ENCODE measurements around the gene KMT2A. TPM values are rescaled to one million over a fixed set of nuclear protein-coding genes. Genes with fewer than 3 reads are reported as not detected.

The KMT2A gene
- total and polyA plus RNA-seq, 2 experiments from 2014 or later = 34.3 to 72.2 TPM

DNA sequence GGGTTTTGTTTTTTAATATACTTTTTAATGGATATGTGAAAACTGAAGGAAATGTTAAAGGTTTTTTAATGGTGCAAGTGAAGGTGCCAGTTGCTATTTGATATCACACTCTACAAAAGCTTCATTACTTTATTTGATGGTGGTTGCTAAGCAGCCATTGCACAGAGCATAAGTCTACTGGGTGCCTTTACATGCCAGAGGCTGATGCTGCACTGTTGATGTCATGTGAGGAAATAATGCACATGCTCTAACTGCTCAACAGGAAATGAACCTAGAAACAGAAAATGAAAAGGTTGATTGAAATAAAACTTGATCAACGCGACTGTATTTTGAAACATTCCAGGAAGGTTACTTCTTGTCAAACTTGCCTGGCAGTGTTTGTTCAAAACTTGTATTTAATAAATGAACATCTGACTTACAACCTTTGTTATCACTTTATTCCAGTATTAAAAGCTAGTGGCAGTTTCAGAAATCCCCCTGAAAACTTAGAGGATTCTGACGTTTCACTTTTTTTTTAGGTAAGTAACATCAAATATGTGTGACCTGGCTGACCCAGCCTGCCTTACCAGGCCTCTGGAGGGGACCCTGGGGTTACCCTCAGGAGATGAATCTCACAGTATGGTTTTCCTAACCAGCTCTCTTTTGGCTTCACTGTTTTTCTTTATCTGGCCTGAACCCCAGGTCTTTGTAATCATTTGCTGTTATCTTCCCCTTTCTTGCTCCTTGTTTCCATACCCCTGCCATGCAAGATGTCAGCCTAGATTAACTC lies 37.3 kb upstream of the KMT2A start:
- H3K27me3 Mint-ChIP-seq (ENCODE audit: insufficient read depth, low read depth, poor library complexity) = peaks cover 5% of the 10 kb centered on the region
- no peak for ATAC-seq
- Histone ChIP-seq H3K27me3 (ENCODE audit: insufficient read depth) (no peaks in the 10 kb centered on the region), H4K20me1 (replicated peaks; ENCODE audit: insufficient read depth) (peaks cover 10% of the 10 kb centered on the region; the same call in 1 of the 2 replicates), H3K9me2 (ENCODE audit: insufficient read depth) (no peaks in the 10 kb centered on the region), H3K36me3 (ENCODE audit: insufficient read depth) (peaks cover 13% of the 10 kb centered on the region), H3K4me2 (no peak overlapping the region), H2AFZ (no peak overlapping the region), H3K4me3 (no peak overlapping the region), H3K27ac (ENCODE audit: low read depth) (no peak overlapping the region), H3K79me2 (replicated peaks; ENCODE audit: insufficient read depth) (peaks cover 25% of the 10 kb centered on the region), H3K4me1 (ENCODE audit: insufficient read depth) (no peaks in the 10 kb centered on the region; the same call in 1 of the 2 replicates), H3F3A (replicated peaks; ENCODE audit: low read depth) (no peaks in the 10 kb centered on the region)
- DNase-seq (ENCODE audit: low spot score) = no peak
- H3K4me1 Mint-ChIP-seq = peaks cover 13% of the 10 kb centered on the region; the same call in 2 of the 3 replicates
- H3K9me3 Mint-ChIP-seq = no peaks in the 10 kb centered on the region
- H3K4me3 Mint-ChIP-seq = no peak overlapping the region
- TF ChIP-seq ZNF331 (CRISPR knock-in tag; IDR thresholded peaks at IDR 0.05; ENCODE audit: low read depth) (no peak), ZNF114 (CRISPR knock-in tag; IDR thresholded peaks at IDR 0.05) (no peak)
- H3K36me3 Mint-ChIP-seq (ENCODE audit: low read depth) = peaks cover 11% of the 10 kb centered on the region; the same call in 2 of the 3 replicates
- no peak overlapping the region; the same call in 1 of the 2 replicates for H3K27ac Mint-ChIP-seq

DNA sequence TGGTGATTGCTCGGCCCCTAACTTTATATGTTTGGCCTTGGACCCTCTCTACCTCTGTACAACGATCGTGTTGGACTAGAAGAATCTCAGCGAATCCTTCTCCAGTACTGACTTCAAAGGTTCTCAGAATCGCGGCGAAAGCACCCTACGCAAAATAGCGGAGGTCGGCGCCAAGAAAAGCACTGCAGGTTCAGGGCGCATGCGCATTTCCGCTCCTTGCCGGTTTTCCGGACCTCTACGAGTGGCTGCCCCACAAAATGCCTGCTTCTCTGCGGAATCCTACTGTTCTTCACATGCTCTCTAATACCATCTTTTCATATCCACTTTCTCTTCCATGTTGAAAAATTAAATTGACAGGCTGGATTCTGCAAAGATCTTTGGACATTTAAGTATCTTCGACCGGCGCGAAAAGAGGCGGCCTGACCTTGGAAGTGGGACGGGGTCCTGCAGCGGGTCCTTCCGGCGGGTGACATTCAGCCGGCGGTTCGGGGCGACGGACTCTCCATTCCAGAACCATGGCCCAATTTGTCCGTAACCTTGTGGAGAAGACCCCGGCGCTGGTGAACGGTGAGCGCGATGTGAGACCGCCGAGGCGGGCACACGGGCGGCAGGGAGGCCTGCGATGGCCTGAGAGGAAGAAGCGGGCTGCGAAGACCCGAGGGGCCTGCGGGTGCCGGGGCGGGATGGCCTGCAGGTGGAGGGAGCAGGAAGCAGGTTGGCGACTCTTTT lies 35.0 kb upstream of the KMT2A start, which contains the start of gene ATP5MG:
TSS of gene ATP5MG (plus strand) at position 456 of the 729 bp plus-strand sequence. CDS start at position 516, 60 bp downstream.
- H3K27ac Mint-ChIP-seq = peak within 1 kb of the TSS; percentile 99
- peaks cover 19% of the 10 kb centered on the region; the same call in 1 of the 2 replicates for H4K20me1 ChIP-seq (replicated peaks; ENCODE audit: insufficient read depth)
- H3K4me3 ChIP-seq = peak within 1 kb of the TSS; percentile 89
- H3K36me3 Mint-ChIP-seq (ENCODE audit: low read depth) = peaks cover 7% of the 10 kb centered on the region
- peak within 1 kb of the TSS; percentile 28; the same call in 1 of the 2 replicates for H2AFZ ChIP-seq
- no peaks in the 10 kb centered on the region for H3K9me2 ChIP-seq (ENCODE audit: insufficient read depth)
- H3K27ac ChIP-seq (ENCODE audit: low read depth) = peak within 1 kb of the TSS; percentile 74
- TF ChIP-seq POLR2AphosphoS5 (IDR thresholded peaks at IDR 0.05; ENCODE audit: low read depth) (peak; percentile 89), EZH2phosphoT487 (IDR thresholded peaks at IDR 0.05; ENCODE audit: unreplicated experiment) (no peak), NANOG (IDR thresholded peaks at IDR 0.05; ENCODE audit: borderline replicate concordance) (no peak)
- TF ChIP-seq, protein P1, sequence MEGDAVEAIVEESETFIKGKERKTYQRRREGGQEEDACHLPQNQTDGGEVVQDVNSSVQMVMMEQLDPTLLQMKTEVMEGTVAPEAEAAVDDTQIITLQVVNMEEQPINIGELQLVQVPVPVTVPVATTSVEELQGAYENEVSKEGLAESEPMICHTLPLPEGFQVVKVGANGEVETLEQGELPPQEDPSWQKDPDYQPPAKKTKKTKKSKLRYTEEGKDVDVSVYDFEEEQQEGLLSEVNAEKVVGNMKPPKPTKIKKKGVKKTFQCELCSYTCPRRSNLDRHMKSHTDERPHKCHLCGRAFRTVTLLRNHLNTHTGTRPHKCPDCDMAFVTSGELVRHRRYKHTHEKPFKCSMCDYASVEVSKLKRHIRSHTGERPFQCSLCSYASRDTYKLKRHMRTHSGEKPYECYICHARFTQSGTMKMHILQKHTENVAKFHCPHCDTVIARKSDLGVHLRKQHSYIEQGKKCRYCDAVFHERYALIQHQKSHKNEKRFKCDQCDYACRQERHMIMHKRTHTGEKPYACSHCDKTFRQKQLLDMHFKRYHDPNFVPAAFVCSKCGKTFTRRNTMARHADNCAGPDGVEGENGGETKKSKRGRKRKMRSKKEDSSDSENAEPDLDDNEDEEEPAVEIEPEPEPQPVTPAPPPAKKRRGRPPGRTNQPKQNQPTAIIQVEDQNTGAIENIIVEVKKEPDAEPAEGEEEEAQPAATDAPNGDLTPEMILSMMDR (conservative IDR thresholded peaks at IDR 0.05; ENCODE audit: low read depth in 2 of 2) = no peak
- TF ChIP-seq, protein P2, sequence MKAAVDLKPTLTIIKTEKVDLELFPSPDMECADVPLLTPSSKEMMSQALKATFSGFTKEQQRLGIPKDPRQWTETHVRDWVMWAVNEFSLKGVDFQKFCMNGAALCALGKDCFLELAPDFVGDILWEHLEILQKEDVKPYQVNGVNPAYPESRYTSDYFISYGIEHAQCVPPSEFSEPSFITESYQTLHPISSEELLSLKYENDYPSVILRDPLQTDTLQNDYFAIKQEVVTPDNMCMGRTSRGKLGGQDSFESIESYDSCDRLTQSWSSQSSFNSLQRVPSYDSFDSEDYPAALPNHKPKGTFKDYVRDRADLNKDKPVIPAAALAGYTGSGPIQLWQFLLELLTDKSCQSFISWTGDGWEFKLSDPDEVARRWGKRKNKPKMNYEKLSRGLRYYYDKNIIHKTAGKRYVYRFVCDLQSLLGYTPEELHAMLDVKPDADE (IDR thresholded peaks at IDR 0.05) = 0 out of 2 replicates have a peak, but pooled peaks have one; percentile 25
- no peaks in the 10 kb centered on the region; the same call in 1 of the 2 replicates for H3K4me1 ChIP-seq (ENCODE audit: insufficient read depth)
- H3F3A ChIP-seq (replicated peaks; ENCODE audit: low read depth) = 0 out of 2 replicates have a peak, but pooled peaks cover 5% of the 10 kb centered on the region
- peak within 1 kb of the TSS; percentile 98 for H3K4me3 Mint-ChIP-seq
- no peaks in the 10 kb centered on the region for H3K27me3 ChIP-seq (ENCODE audit: insufficient read depth)
- no peaks in the 10 kb centered on the region; the same call in 1 of the 2 replicates for H3K36me3 ChIP-seq (ENCODE audit: insufficient read depth)
- peaks cover 48% of the 10 kb centered on the region for H3K79me2 ChIP-seq (replicated peaks; ENCODE audit: insufficient read depth)
- ATAC-seq = peak; percentile 84
- DNase-seq (ENCODE audit: low spot score) = peak; percentile 97
- H3K4me1 Mint-ChIP-seq = peaks cover 13% of the 10 kb centered on the region; the same call in 2 of the 3 replicates
- H3K9me3 Mint-ChIP-seq = no peaks in the 10 kb centered on the region
- H3K4me2 ChIP-seq = peak within 1 kb of the TSS; percentile 76
- peaks cover 5% of the 10 kb centered on the region for H3K27me3 Mint-ChIP-seq (ENCODE audit: insufficient read depth, low read depth, poor library complexity)
